Measurements from ENCODE around the gene MEIOB. TPM values are rescaled to one million over a fixed set of nuclear protein-coding genes. Genes with fewer than 3 reads are reported as not detected.

MEIOB gene
- polyA plus RNA-seq, 2 of the 4 experiments (the other 2 are of a cell fraction) = 2.9 to 9.1 TPM

- DNase-seq (ENCODE audit: low read depth in 1 of 2, low spot score in 1 of 2) = no peak
- WGBS (ENCODE audit: missing lambda C conversion rate) = 83% methylated on average over 5 of the region's 6 CpGs
- no peak for FAIRE-seq
- TF ChIP-seq KDM5A (IDR thresholded peaks at IDR 0.05) (no peak), TFCP2L1 (CRISPR knock-in tag; IDR thresholded peaks at IDR 0.05) (no peak), CBX2 (IDR thresholded peaks at IDR 0.05; ENCODE audit: borderline replicate concordance, low read depth) (no peak), JUN (IDR thresholded peaks at IDR 0.05) (no peak), MYC (IDR thresholded peaks at IDR 0.05; ENCODE audit: borderline replicate concordance, low read length) (no peak), CEBPB (IDR thresholded peaks at IDR 0.05) (no peak), FOSL2 (IDR thresholded peaks at IDR 0.05) (no peak), FOSL2 (CRISPR knock-in tag; IDR thresholded peaks at IDR 0.05) (no peak), E2F6 (IDR thresholded peaks at IDR 0.05; ENCODE audit: borderline replicate concordance, low read depth) (no peak), RNF2 (IDR thresholded peaks at IDR 0.05; ENCODE audit: borderline replicate concordance, low read depth) (no peak), ZC3H11A (IDR thresholded peaks at IDR 0.05) (no peak), RARB (CRISPR knock-in tag; IDR thresholded peaks at IDR 0.05) (no peak), FOSB (CRISPR knock-in tag; IDR thresholded peaks at IDR 0.05) (no peak), ESRRA (IDR thresholded peaks at IDR 0.05; ENCODE audit: borderline replicate concordance, low read length) (no peak), BHLHE40 (IDR thresholded peaks at IDR 0.05; ENCODE audit: low read depth, low read length) (no peak), EHMT2 (IDR thresholded peaks at IDR 0.05; ENCODE audit: low read depth) (no peak), CTCF (IDR thresholded peaks at IDR 0.05) (no peak), HES2 (IDR thresholded peaks at IDR 0.05) (no peak), ELK1 (IDR thresholded peaks at IDR 0.05; ENCODE audit: low read depth, low read length) (no peak), GATA3 (IDR thresholded peaks at IDR 0.05; ENCODE audit: borderline replicate concordance) (no peak)
- Histone ChIP-seq H3K4me3 (no peak overlapping the region), H3K27ac (no peak overlapping the region), H3K9me3 (no peaks in the 10 kb centered on the region), H3K4me1 (peaks cover 6% of the 10 kb centered on the region; the same call in 1 of the 3 replicates), H3K4me2 (no peak overlapping the region)
- ChIA-PET CTCF (interaction anchor here (1.0 kb wide), 1 partner anchor 22 kb away, joined by 3 read pairs; no protein-coding TSS in a partner anchor), POLR2A (no interaction called here)
- ATAC-seq = no peak
Observed at GRCh38 chr16:1787056-1787321, 85.0 kb downstream of the MEIOB start.

- ATAC-seq (no peak), FAIRE-seq (no peak), DNase-seq (ENCODE audit: low read depth in 1 of 2, low spot score in 1 of 2) (no peak)
- Histone ChIP-seq H3K27ac (no peak overlapping the region), H3K9me3 (no peaks in the 10 kb centered on the region), H3K4me3 (no peak overlapping the region), H3K4me2 (no peak overlapping the region), H3K4me1 (peaks cover 7% of the 10 kb centered on the region; the same call in 2 of the 3 replicates)
- TF ChIP-seq HOXB13 (CRISPR knock-in tag; IDR thresholded peaks at IDR 0.05; ENCODE audit: low read depth) (no peak), SMC3 (IDR thresholded peaks at IDR 0.05) (no peak), RARB (CRISPR knock-in tag; IDR thresholded peaks at IDR 0.05) (no peak), EHF (CRISPR knock-in tag; IDR thresholded peaks at IDR 0.05) (no peak), CTCF (IDR thresholded peaks at IDR 0.05) (no peak), HOXB5 (CRISPR knock-in tag; IDR thresholded peaks at IDR 0.05) (no peak), CHD4 (IDR thresholded peaks at IDR 0.05; ENCODE audit: borderline replicate concordance) (no peak), USF2 (IDR thresholded peaks at IDR 0.05) (no peak), CBX8 (IDR thresholded peaks at IDR 0.05) (no peak), RNF2 (IDR thresholded peaks at IDR 0.05; ENCODE audit: borderline replicate concordance, low read depth) (no peak)
- ChIA-PET CTCF (interaction anchor here (0.7 to 1.0 kb wide), 2 partner anchors 22 to 77 kb away, joined by 3 read pairs; no protein-coding TSS in a partner anchor), POLR2A (no interaction called here)
- 91% methylated on average over 40 of the region's 51 CpGs for WGBS (ENCODE audit: missing lambda C conversion rate)
Observed at GRCh38 chr16:1786242-1787055, 85.5 kb downstream of the MEIOB start.
